MCF 10A (cell line): ENCODE measurements around the gene SOX2. TPM values are rescaled to one million over a fixed set of nuclear protein-coding genes. Genes with fewer than 3 reads are reported as not detected.

Source experiments
- BruUV-seq: library from RNA; stranded (reverse); fragments of 400-500 nt; replicated peaks from 2 replicates; lab custom pipeline; 2021; lab: Mats Ljungman, UMichigan
- CTCF ChIA-PET: fragments of 300-600 bp; sonication (Branson Sonifier 250); formaldehyde crosslinking; extraction: SDS; loops from one replicate; lab custom pipeline; 2021; ENCODE audit warnings: antibody characterized with exemption, inconsistent platforms; lab: Yijun Ruan, JAX
- POLR2A ChIA-PET: fragments of 300-600, 350-650 bp; sonication (Branson Sonifier 250); formaldehyde crosslinking; extraction: SDS; loops from one replicate; lab custom pipeline; 2020; ENCODE audit warnings: antibody characterized with exemption, inconsistent platforms; lab: Yijun Ruan, JAX
- DNase-seq: peaks from one replicate; pipeline ENCODE4 v3.0.0-alpha.2; 2018; ENCODE audit not compliant: unreplicated experiment
- H3K27ac Mint-ChIP-seq: one replicate; pipeline ENCODE4 v1.8.0; 2022; ENCODE audit warnings: mild to moderate bottlenecking, low read depth, mixed read lengths; ENCODE audit not compliant: unreplicated experiment
- H3K27me3 Mint-ChIP-seq: one replicate; pipeline ENCODE4 v1.8.0; 2022; ENCODE audit warnings: mixed read lengths; ENCODE audit not compliant: insufficient read depth, unreplicated experiment
- H3K36me3 Mint-ChIP-seq: one replicate; pipeline ENCODE4 v1.8.0; 2022; ENCODE audit warnings: mild to moderate bottlenecking, moderate library complexity, mixed read lengths; ENCODE audit not compliant: insufficient read depth, unreplicated experiment
- H3K4me1 Mint-ChIP-seq: one replicate; pipeline ENCODE4 v1.8.0; 2022; ENCODE audit warnings: mixed read lengths; ENCODE audit not compliant: insufficient read depth, unreplicated experiment
- H3K4me3 Mint-ChIP-seq: one replicate; pipeline ENCODE4 v1.8.0; 2022; ENCODE audit warnings: mild to moderate bottlenecking, moderate library complexity, mixed read lengths; ENCODE audit not compliant: unreplicated experiment
- H3K9me3 Mint-ChIP-seq: one replicate; pipeline ENCODE4 v1.8.0; 2022; ENCODE audit warnings: mixed read lengths; ENCODE audit not compliant: unreplicated experiment
- CTCF ChIP-seq: fragments of 200-600 bp; IDR thresholded peaks from one replicate; pipeline ENCODE4 v1.8.0; 2022; ENCODE audit warnings: antibody characterized with exemption, mild to moderate bottlenecking; ENCODE audit not compliant: unreplicated experiment
- intact Hi-C: fragments of 100-400 bp; cut with micrococcal nuclease; formaldehyde crosslinking; loops from 2 replicates; pipeline ENCODE4 v1.14.1; 2022
- total RNA-seq: library from RNA; stranded (reverse); gene quantifications from 2 replicates; pipeline ENCODE4 v1.2.3, GENCODE V29; 2022

The SOX2 gene
- total RNA-seq, 1 experiment from 2014 or later = not detected

DNA sequence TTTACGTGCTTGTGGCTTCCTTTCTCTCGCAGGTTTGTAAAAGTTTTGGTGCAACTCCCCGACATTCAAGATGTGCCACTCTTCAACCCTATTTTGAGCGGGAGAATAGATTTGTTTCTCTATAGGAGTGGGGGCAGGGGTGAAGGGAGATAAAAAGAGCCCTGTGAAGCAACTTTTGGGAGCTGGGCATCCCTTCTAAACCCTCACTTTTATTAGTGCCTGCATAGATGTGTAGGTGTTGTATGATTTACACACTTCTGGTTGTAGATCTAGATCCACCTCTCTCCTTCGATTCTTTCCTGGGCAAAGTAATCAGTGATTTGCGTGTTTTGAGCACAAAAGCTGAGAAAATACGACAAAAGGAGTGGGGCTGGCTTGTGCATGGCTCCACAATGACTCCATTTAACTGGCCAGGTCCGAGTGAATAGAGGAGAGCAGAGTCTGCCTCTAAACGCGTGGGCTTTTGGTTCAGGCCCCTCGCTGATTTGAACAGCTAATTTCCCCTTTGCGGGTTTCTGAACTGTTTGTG, 17.7 kb downstream of the SOX2 start:
- H3K27ac Mint-ChIP-seq = no peak overlapping the region
- CTCF ChIA-PET = interaction anchor here (1.7 kb wide), 1 partner anchor 20 kb away, joined by 4 read pairs; no protein-coding TSS in a partner anchor

DNA sequence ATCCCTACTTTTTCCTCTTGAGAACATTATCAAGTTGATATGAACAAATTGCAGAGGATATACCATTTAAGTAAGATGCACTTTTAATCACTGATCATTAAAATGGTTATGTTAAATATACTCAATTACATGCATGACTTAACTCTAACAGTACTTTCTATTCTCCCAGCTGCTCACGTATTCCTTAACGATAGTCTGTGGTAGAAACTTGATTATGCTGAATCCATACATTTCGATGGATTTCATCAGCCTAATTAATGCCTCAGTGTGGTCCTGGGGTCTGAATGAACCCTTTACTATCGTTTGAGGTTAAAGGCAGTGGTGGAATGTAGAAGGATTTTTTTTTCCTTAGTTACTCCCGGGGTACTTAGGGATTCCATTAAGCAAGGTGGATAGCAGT, 18.6 kb downstream of the SOX2 start:
- Mint-ChIP-seq H3K27ac (no peak overlapping the region), H3K9me3 (no peaks in the 10 kb centered on the region), H3K36me3 (no peaks in the 10 kb centered on the region), H3K27me3 (no peaks in the 10 kb centered on the region), H3K4me1 (peaks cover 6% of the 10 kb centered on the region), H3K4me3 (no peak overlapping the region)
- CTCF ChIA-PET = interaction anchor here (1.7 kb wide), 1 partner anchor 21 kb away, joined by 4 read pairs; no protein-coding TSS in a partner anchor
- no peak for TF ChIP-seq CTCF
- POLR2A ChIA-PET = no interaction called here
- intact Hi-C loops = no loop called here
- BruUV-seq = no TSS peak
- no peak for DNase-seq

More for the DNA sequence above, 17.7 kb downstream of the SOX2 start:
- DNase-seq = no peak
- intact Hi-C loops = no loop called here
- no peak for TF ChIP-seq CTCF
- POLR2A ChIA-PET = no interaction called here
- no TSS peak for BruUV-seq
- no peaks in the 10 kb centered on the region for H3K36me3 Mint-ChIP-seq
- H3K9me3 Mint-ChIP-seq = no peaks in the 10 kb centered on the region
- peaks cover 6% of the 10 kb centered on the region for H3K4me1 Mint-ChIP-seq
- no peaks in the 10 kb centered on the region for H3K27me3 Mint-ChIP-seq
- no peak overlapping the region for H3K4me3 Mint-ChIP-seq

DNA sequence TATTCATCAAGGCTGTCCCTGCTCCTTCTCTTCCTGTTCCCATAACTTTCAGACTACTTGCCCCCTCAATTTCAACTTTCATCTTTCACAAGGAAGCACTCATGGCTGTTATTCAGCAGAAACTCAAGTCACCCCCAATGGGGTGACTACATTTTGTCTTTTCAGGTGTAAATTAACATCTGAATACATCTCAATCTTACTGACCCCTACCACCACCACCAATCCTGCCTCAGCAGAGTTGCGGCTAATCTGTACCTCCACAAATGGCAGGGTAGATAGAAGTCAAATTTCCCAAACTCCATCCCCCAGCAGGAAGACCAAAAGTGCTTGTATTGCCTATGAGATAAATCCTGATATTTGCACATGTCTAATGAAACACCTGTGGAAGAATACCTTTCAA, 19.2 kb downstream of the SOX2 start:
- no peaks in the 10 kb centered on the region for H3K9me3 Mint-ChIP-seq
- no peak overlapping the region for H3K4me3 Mint-ChIP-seq
- CTCF ChIA-PET = no interaction called here
- TF ChIP-seq CTCF = no peak
- no peaks in the 10 kb centered on the region for H3K27me3 Mint-ChIP-seq
- no peak overlapping the region for H3K27ac Mint-ChIP-seq
- no TSS peak for BruUV-seq
- peaks cover 6% of the 10 kb centered on the region for H3K4me1 Mint-ChIP-seq
- H3K36me3 Mint-ChIP-seq = no peaks in the 10 kb centered on the region
- DNase-seq = no peak
- POLR2A ChIA-PET = no interaction called here
- intact Hi-C loops = no loop called here

- H3K4me3 Mint-ChIP-seq = no peak overlapping the region
- H3K27me3 Mint-ChIP-seq = no peaks in the 10 kb centered on the region
- ChIA-PET POLR2A (no interaction called here), CTCF (no interaction called here)
- intact Hi-C loops = no loop called here
- TF ChIP-seq CTCF = no peak
- no peak for DNase-seq
- no peak overlapping the region for H3K27ac Mint-ChIP-seq
- H3K9me3 Mint-ChIP-seq = no peaks in the 10 kb centered on the region
- no peaks in the 10 kb centered on the region for H3K36me3 Mint-ChIP-seq
- BruUV-seq = no TSS peak
- no peaks in the 10 kb centered on the region for H3K4me1 Mint-ChIP-seq
Measured at GRCh38 chr3:181735911-181736310, 24.2 kb downstream of the SOX2 start.
